ENCODE data around the gene ZFP36L2.

ZFP36L2 gene

DNA sequence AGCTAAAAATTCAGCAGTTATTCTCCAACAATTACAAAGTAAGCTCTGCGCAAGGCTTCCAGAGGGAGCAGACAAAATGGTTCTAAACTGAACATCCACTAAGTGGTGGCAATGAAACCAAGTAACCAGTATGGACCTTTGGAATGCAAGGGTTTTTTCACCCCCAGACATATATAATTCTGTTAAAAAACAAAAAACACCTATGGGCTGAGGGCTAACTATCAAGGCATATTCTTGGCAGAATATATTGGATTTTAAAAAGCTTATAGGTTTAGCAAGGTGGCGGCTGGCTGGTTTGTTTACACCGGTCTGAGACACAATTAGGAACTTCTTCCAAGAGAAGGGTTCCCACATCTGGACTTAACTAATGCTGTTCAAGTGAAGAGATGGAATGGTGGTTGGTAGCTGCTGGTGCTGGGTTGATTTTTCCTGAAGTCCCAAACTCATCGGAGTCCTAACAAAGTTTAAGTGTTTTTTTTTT is 2.8 kb downstream of the ZFP36L2 start:
- DNase-seq (ENCODE audit: low read depth in 2 of 2), result no peak

DNA sequence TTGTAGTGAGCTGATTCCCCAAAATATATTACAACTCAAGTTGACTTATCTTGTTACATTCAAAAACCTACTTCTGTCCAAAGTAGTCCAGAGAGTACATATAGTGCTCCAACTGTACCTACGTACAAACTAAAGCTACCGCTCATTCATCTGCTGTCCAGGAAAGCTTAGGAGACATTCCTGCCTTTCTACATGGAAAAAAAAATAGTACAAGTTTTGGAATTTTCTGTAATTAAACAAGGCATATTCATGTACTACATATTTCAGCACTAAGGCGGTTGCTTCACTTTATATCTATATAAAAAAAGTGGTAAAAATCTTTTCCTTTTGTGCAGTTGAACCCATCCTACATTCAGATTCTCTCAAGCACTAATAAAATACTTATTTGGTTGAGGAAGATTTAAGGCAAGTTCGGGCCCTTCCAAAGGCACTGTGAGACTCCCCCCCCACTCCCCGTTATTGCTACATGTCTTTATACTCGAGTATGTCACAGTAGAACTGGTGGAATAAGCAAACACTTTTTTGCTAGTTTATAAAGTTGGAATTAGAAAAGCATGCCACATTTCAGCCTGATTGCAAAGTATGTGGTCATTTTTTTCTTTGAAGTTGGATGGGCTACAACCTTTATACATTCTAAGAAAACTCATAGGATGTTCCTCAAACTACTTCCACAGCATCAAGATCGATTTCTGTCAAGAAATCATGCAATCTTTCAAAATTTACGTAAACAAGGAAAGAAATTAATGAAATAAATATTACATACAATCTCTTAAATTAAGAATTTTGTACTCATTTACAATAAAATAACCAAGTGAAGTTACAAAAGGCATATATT is 3.7 kb downstream of the ZFP36L2 start:
- no peak for DNase-seq (ENCODE audit: low read depth in 2 of 2)

DNA sequence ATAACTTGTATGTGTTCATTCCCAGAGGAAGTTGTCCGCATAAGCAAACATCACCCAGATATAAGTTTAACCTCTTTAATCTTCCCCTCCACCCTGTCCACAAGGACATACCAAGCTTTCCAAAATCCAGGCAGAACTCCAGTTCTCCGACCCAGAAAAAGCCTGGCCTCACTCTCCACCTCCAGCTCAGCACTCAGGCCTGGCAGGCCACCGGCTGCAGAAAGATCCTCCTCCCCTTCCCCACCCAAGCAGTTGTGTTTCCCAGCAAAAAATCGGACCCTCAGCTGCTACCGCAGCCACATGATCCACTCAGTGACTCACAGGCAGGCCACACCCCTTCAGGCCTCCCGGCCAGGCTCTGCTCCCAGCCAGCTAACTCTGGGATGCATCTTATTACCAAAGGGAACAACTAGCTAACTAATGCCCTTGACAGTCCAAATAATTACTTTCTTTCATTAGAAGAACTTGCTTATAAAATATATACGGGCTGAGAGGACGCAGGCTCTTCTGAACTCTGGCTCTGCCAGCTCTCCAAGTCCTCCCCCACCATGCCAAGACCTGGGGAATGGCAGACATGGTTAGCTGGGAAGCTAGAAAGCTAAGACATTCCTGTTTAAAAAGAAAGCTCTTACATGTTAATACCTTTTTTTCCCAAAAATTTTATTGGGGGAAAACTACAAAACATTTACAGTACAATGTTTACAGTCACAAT is 4.5 kb downstream of the ZFP36L2 start:
- peak in 1 of 2 donors; percentile 38 for DNase-seq (ENCODE audit: low read depth in 2 of 2)

DNA sequence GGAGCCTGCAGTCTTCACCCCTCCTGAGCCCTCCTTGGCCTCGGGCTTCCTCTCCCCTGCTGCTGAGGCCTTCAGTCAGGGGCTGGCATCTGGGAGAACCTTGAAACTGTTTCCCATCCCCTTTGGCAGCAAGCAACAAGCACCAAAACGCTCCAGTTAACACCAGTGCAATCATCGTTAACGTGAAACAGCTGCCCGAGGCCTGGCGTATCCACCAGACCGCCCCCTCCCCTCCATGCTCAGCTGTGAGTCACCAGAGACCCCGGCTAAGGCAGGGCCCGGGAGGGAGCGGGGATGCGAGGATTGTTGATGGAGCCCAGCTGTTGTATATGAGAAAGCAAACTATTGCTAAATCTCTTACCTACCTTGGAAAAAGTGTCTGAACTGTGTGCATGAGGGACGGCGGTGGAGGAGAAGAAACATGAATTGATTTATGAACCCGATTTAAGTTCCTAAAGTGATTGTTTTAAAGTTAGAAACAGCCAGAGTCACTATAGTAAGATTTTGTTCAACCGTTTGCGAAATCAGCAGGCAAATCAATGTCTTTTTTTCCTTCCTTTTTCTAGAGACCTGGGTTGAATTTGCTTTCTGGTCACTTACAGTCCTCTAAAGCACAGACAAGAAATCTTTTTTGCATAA is 5.2 kb downstream of the ZFP36L2 start:
- DNase-seq (ENCODE audit: low read depth in 2 of 2), result no peak

DNA sequence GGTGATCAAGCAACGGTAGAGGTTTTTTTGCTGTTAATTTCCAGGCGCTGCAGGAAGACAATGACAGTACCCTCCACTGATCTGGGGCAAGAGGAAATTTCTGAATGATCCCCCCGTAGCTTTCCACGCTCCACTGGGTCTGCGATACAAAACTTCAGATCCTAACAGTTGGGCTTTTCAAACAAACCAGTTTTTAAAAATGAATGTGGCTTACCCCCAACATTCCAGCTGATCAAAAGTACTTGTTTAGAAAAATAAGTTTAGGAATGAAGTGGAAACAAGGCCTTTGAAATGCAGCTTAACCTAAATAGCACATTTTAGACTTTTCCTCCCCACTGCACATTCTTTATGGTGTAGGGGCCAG is 5.7 kb downstream of the ZFP36L2 start:
- no peak for DNase-seq (ENCODE audit: low read depth in 2 of 2)

DNA sequence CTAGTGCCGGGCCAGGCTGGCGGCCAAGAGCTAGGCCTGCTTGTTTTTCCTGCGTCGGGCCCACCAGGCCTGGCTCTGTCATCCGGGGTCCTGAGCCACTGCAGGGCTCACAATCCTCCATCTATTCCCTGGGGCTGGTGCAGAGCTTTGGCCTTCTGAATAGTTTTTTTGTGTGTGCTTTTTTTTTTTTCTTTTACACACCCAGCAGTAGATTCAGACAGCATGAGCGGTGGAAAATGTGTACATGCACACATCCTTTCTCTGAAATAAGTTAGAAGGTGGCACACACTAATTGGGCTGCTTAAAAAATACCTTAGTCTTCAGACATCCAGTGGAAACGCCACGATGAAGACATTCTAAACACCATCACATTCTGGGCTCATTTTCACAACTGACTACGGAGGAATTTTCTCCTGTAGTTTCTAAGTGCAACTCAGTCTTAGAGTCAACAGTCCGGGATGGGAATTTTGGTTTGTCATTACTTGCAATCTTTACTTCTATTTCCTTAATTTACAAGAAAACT is 6.1 kb downstream of the ZFP36L2 start:
- no peak for DNase-seq (ENCODE audit: low read depth in 2 of 2)

DNA sequence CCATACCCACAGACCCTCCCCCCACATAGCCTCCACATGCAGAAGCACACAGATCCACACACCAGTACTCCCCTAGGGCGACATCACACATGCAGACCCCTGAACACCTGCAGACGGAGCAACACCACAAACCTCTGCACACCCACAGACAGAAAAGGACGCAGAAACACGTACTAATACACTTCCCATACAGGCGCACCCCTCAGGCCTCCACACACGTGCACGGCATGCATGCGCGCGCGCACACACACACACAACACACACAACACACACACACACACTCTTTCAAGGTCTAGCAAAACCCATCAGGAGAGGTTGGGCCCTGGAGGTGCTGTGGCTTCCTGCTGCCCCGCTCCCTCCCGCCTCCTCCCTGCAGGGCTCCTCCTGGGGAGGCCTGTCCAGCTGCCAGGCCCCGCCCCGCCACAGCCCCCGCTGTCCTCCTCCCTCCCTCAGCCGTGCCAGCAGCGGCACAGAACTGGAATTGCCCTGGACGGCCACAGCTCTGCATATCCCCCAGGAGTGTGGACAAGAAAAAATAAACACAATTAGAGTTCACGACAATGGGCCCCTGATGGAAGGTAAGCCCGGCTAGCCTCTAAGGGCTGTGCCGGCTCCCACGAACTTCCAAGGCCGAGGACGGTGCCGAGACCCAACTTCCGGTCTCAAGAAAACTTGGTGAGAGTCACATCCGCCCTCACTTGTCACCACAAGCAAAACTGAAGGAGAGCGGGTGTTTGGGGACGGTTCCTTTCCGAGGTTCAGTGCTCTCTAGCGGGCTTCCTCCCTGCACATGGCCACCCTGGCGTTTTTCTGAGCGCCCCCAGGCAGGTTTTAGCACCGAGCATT is 6.8 kb downstream of the ZFP36L2 start:
- peak; percentile 54 to 62 for DNase-seq (ENCODE audit: low read depth in 2 of 2)

DNA sequence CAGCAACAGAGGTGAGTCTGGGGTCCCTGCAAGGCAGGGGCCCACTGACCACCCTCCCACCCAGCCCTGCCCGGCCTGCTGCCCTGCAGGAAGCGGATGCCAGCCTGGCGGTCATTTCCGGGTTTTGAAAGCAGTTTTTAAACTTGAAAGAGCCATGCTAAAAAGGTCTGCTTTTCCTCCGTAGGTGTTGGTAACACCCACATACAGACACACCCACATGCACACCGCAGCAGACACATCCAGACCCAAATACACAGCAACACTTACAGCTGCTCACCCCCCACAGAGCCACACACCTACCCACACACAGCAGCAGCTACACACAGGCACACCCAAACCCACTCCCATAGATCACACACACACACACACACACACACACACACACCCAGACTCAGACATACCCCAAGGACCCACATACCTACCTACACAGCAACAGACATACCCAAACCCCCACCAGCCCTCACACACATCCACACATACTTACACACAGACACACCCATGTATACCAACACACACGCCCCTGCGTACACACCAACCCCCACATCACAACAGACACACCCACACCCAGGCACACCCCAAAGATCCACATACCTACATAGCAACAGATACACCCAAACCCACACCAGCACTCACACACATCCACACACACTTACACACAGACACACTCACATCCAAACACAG is 7.6 kb downstream of the ZFP36L2 start:
- no peak for DNase-seq (ENCODE audit: low read depth in 2 of 2)

DNA sequence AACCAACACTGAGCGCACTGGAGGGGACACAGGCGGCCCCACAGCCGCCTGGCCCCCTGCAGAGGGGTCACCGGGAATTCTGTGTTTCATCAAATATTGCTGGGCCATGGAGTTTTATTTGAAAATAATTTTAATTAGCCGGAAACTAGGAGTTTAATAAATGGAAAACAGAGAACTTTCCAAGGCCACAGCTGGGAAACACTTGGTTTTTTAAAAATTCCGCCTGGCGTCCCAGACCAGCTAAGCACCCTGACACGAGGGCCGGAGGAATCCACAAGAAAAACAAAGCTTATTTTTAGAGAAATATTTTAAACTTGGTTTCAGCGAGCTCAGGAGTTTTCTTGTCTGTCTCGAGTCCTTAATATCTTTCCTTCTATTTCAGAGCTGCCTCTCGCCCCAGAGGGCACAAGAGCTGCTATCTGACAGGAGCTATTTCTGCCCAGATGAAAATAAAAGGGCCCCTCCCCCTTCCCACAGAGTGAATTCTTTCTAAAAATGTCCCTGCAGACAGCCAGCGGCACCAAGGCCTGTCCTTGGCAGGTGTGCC is 8.2 kb downstream of the ZFP36L2 start:
- no peak for DNase-seq (ENCODE audit: low read depth in 2 of 2)

DNA sequence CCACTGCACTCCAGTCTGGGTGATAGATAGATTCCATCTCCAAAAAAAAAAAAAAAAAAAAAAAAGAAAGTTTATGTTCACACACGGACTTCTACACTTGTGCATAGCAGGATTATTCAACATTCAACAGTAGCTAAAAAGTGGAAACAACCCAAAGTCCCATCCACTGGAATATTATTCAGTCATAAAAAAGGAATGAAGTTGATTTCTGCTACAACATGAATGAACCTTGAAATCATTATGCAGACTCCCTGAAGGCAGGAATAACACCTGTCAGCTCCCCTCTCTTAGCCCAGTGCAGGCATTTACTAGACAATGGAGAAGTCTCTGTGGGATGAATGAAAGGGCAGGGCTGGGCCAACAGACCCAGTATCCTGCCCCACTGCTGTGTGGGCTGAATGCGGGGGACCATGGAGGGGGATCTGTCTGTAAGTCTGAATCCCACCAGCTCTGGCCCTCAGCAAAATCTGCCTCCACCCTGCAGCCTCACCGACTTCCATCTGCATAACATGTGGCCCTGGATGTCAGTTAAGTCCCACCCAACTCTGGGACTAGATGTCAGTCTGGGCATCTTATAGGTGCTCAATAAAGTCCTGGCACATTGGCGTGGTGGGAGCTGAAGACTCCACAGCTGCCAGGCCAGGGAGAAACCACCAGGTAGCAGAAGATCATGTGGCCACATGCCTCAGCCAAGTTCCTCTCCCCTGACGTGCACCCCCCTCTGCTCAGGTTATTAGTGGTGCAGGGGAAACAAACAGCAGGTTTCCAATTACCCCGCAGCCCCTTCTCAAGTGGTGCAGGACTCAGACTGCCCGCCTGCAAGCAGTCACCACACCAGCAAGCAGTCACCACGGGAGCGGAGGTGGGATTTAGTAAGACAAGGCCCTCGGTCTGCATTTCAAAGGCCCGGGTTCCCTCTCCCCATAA is 8.9 kb downstream of the ZFP36L2 start:
- DNase-seq (ENCODE audit: low read depth in 2 of 2), result no peak

DNA sequence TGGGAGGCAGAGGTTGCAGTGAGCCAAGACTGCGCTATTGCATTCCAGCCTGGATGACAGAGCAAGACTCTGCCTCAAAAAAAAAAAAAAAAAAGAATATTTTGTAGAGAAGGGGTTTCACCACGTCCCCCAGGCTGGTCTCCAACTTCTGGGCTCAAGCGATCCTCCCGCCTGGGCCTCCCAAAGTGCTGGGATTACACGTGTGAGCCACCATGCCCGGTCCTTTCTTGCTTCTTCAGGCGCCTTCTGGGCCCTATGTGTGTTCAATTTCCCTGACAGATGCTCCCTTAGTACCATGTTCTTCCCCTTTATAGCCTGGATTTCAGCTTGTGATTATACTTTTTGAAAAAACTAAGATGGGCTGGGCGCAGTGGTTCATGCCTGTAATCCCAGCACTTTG is 9.8 kb downstream of the ZFP36L2 start:
- DNase-seq (ENCODE audit: low read depth in 2 of 2), result no peak

DNA sequence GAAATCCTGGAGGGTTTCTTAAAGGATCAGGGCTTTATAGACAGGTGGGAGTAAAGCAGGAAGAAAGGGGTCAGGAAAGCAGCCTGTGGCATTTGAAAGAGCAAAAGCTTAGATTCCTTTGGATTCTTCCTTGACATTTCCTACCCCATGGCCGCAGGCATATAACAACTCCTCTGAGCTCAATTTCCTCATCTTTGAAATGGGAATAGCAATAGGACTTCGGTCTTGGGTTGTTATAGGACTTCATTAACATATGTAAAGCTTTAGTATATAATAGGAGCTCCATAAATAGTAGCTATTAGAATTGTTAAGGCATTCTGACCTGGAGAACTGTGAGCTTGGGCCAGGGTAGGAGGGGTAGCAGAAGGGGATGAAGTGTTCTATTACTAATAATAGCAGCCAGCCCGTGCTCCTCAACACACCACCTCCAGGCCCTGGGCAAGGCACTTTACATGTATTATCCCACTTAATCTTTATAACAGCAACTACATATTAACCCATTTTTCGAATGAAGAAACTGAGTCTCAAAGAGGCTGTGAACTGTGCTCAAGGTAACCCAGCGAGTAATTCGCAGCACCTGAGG is 10.6 kb downstream of the ZFP36L2 start:
- no peak for DNase-seq (ENCODE audit: low read depth in 2 of 2)

DNA sequence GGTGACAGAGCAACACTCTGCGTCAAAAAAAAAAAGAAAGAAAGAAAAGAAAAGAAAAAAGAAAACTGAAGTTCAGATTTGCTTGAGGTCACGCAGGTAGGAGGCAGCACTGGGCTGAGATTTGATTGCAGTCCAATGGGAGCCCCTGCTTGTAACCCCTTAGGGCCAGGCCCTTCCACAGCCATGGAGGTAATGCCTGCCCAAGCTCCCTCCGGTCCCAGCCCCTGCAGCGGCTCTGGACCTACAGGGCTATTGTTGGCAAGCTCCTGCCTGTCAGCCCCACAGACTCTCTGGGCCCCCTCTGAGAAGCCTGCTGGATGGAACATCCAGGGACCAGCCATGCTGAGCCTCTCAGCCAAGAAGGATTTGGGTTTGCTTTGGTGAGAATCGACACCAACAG is 12.2 kb downstream of the ZFP36L2 start:
- no peak for DNase-seq (ENCODE audit: low read depth in 2 of 2)

DNA sequence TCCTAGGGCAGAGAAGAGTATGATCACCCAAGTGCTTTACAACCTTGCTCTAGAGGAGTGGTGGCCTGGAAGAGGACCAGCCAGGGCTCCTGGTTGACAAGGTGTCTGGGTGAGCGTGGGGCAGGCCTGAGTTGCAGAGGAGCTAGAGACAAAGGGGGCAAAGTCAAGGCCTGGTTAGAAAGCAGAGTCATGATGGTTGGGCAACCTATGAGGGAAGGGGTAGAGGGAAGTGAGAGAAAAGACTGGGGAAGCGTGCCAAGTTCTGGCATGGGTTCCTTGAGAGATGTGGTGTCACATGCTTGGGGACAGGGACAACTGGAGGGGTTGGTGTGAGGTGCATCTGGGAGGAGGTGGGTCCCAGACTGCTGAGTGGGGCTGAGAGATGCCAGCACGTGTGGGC is 13.5 kb downstream of the ZFP36L2 start:
- no peak for DNase-seq (ENCODE audit: low read depth in 2 of 2)

DNA sequence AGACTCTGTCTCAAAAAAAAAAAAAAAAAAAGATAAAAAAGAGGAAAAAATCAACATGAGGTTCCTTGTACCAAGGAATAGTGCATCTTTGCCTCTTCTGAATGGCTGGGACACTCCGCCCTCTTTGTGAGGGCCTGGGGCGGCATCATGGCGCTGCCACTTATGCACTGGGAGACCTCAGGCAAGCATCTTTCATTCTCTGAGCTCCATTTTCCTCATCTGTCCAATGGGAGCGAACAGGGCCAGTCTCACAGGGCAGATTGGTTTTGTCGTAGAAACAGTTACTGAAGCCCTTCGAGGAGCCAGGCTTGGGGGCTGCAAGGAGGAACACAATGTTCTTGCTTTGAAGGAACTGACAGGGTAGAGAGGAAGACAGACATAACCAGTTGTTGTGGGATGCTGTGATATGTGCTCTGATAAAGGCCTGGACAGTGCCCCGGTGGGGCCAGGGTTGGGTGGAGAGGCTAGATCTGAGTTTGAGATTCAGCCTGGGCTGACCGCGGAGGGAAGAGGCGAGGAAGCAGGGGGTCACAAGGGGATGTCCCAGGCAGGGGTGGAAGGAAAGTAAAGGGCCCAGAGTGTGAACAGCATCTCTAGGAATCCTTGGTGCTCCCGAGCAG is 14.1 kb downstream of the ZFP36L2 start:
- no peak for DNase-seq (ENCODE audit: low read depth in 2 of 2)

DNA sequence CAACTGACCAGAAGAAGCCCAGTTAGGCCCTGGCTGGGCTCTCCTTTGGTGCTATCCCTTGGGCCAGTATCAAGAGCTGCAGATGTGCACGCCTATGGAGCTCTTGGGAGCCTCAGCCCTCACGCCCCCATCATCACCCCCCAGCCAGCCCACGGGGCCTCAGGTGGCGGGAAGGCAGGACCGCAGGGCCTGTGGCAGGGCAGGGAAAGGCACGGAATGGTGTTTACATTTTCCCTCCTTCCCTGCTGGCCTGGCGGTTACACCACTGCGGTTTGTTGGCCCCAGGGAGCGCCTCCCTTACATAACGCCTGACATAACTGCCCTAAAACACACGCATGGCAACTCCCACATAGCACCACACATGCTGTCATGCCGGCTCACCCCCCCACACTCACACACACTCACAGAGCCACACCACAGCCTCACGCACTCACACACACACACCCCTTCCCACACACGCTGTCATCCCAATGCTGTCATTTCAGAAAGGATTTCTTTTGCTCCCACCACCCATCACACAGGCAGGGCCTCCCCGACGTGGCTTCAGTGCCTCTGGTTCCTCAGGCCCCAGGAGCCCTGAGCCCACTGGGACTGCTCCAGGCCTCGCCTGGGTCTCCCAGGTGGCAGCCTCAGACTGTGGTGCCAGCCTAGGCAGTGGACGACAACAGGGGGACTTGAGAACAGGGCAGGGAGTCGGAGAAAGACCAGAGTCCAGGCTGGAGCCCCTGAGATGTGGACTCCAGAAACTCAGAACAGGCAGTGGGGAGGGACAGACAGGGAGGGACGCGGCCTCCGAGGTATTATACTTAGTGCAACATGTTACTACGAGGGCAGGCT is 15.7 kb downstream of the ZFP36L2 start:
- no peak for DNase-seq (ENCODE audit: low read depth in 2 of 2)

DNA sequence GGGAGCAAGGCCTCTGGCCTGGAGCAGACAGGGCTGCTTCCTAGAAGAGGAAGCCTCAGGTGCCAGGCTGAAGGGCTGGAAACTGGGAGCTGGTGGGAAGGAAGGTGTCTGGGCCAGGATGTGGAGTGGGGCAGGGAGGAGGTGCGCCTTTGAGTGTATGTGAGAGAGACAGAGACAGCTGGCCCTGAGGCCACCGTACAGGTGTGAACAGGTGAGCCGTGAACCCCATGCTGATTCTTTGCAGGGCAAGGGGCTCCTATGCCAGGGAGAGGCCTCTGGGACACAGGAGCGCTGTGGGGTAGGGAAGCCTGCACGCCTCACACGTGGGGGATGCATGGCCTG is 16.3 kb downstream of the ZFP36L2 start:
- no peak for DNase-seq (ENCODE audit: low read depth in 2 of 2)

DNA sequence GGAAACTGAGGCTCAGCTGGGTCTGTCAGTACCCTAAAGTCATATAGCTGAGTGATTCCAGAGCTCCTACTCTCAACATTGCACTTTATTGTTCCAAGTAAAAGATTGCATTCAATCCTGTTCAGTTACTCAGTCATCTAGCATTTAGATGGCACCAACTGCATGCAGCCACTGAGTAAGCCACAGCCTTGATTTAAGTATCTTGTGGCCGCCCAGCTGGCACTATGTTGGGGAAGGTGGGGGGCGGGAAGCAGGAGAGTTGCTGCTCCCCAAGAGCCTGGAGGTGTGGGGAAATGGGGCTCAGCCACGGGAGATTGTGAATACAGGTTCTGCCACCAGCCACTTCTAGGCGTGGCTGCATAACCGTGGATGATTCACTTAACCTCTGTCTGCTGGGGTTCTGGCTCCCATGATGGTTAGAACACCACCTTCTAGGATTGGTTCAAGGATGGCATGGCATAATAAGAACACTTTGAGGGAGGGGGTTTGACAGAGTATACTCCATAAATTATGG is 17.1 kb downstream of the ZFP36L2 start:
- DNase-seq (ENCODE audit: low read depth in 2 of 2), result no peak
